DOHH2 (cell line): Measurements from ENCODE around the gene FMNL1.

Experiments
- EZH2phosphoT487 ChIP-seq: fragments of 200-600 bp; sonication (generic); IDR thresholded peaks from 2 replicates; pipeline ENCODE4 v1.6.1; 2017; ENCODE audit warnings: borderline replicate concordance, mild to moderate bottlenecking, antibody characterized with exemption, low read length, moderate library complexity, mixed read lengths
- TF ChIP-seq, protein P1 (sequence below): fragments of 200-600 bp; sonication (generic); IDR thresholded peaks from one replicate; pipeline ENCODE4 v1.5.1; 2014; ENCODE audit warnings: antibody characterized with exemption, mild to moderate bottlenecking, low read depth, low read length; ENCODE audit not compliant: poor library complexity, severe bottlenecking

DNA sequence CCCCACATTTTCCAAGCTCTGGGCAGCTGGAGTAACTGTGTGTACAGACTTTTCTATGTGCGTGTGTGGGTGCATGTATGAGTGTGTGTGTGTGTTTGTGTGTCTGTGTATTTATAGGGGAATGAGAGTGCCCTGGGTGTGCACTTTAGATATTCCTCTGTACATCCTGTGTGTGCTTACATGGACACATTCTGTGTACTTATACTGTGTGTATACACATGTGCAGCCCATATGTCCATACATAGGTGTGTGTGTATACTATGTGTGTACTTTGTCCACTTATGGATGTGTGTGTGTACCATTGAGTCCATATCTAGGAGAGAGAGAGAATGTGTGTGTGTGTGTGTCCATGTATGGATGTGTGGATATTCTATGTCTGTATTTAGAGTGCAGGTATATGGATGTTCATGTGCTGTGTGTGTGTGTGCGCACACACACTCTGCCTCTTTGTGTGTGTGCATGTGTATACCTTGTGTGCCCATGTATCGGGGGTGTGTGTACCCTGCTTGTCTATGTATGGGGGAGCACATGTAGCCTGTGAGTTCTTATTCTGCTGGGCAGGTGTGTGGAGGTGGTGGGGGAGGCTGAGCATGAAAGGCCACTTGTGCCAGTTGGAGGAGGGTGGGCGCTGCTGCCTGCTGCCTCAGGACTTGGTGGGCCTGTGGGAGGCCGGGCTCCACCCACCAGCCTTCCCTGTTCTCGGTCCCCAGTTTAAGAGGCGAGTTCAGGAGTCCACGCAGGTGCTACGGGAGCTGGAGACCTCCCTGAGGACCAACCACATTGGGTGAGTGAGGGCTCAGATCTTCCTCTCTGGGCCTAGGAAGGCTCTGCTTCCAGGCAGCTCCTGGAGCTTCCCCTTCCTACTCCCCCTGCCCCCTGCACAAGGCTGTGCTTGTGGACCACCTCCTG, 11.1 kb downstream of the FMNL1 start:
- TF ChIP-seq, protein P1, sequence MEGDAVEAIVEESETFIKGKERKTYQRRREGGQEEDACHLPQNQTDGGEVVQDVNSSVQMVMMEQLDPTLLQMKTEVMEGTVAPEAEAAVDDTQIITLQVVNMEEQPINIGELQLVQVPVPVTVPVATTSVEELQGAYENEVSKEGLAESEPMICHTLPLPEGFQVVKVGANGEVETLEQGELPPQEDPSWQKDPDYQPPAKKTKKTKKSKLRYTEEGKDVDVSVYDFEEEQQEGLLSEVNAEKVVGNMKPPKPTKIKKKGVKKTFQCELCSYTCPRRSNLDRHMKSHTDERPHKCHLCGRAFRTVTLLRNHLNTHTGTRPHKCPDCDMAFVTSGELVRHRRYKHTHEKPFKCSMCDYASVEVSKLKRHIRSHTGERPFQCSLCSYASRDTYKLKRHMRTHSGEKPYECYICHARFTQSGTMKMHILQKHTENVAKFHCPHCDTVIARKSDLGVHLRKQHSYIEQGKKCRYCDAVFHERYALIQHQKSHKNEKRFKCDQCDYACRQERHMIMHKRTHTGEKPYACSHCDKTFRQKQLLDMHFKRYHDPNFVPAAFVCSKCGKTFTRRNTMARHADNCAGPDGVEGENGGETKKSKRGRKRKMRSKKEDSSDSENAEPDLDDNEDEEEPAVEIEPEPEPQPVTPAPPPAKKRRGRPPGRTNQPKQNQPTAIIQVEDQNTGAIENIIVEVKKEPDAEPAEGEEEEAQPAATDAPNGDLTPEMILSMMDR, result no peak
- no peak for TF ChIP-seq EZH2phosphoT487
